Nephron (organoid): ENCODE results near the gene AHNAK2.

Experiments used
- H3K27ac Mint-ChIP-seq, 3 experiments: 2 replicates each; pipeline ENCODE4 v1.8.0; 2020; ENCODE audit warnings: mixed read lengths in 3 of 3, mild to moderate bottlenecking in 2 of 3, moderate library complexity in 1 of 3
- H3K27me3 Mint-ChIP-seq: 2 replicates; pipeline ENCODE4 v1.8.0; 2021; ENCODE audit warnings: low read depth, mild to moderate bottlenecking, moderate library complexity, mixed read lengths
- H3K36me3 Mint-ChIP-seq: 2 replicates; pipeline ENCODE4 v1.8.0; 2020; ENCODE audit warnings: low read depth, mixed read lengths
- H3K4me1 Mint-ChIP-seq: 2 replicates; pipeline ENCODE4 v1.8.0; 2020; ENCODE audit warnings: mixed read lengths
- H3K4me3 Mint-ChIP-seq, 3 experiments: 2 replicates each; pipeline ENCODE4 v1.8.0; 2020; ENCODE audit warnings: mild to moderate bottlenecking in 3 of 3, mixed read lengths in 3 of 3, moderate library complexity in 2 of 3
- H3K9me3 Mint-ChIP-seq: 2 replicates; pipeline ENCODE4 v1.8.0; 2020; ENCODE audit warnings: mixed read lengths
- CTCF ChIP-seq, 3 experiments: fragments of 200-600 bp; sonication (generic); IDR thresholded peaks; one replicate each; pipeline ENCODE4 v1.5.0; 2021; ENCODE audit warnings: antibody characterized with exemption in 3 of 3; ENCODE audit not compliant: unreplicated experiment in 3 of 3

Gene AHNAK2

DNA sequence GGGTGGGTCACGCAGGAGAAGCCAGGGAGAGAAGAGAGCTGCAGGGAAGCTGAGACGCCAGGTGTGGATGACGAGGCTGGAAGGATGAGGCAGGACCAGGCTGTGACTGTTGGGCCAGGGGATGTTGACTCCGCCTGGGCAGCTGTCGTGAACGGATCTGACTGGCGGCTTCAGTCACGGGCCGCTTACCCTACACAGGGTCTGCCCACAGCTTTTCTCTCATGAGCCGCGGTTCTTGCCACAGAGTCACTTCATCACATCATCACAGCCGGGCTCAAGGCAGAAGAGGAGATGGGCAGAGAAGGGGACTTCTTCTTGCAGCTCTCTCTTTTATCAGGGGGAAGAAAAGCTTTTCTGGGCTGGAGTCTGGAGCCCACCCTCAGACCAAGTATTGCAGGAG lies 15.1 kb upstream of the AHNAK2 start:
- peaks cover 28% of the 10 kb centered on the region for H3K36me3 Mint-ChIP-seq
- peaks cover 2% of the 10 kb centered on the region for H3K27me3 Mint-ChIP-seq
- TF ChIP-seq CTCF (IDR thresholded peaks at IDR 0.05; ENCODE audit: unreplicated experiment in 3 of 3), result no peak
- H3K4me3 Mint-ChIP-seq, result no peak overlapping the region
- H3K27ac Mint-ChIP-seq, result no peak overlapping the region
- H3K9me3 Mint-ChIP-seq, result no peaks in the 10 kb centered on the region
- peaks cover 25% of the 10 kb centered on the region for H3K4me1 Mint-ChIP-seq

GRCh38 chr14:104992501-104992900 lies 14.3 kb upstream of the AHNAK2 start:
- TF ChIP-seq CTCF (IDR thresholded peaks at IDR 0.05; ENCODE audit: unreplicated experiment in 3 of 3), result no peak
- H3K9me3 Mint-ChIP-seq, result no peaks in the 10 kb centered on the region
- H3K4me3 Mint-ChIP-seq, result no peak overlapping the region
- H3K4me1 Mint-ChIP-seq, result peaks cover 25% of the 10 kb centered on the region
- no peak overlapping the region for H3K27ac Mint-ChIP-seq
- H3K27me3 Mint-ChIP-seq, result peaks cover 3% of the 10 kb centered on the region
- peaks cover 28% of the 10 kb centered on the region for H3K36me3 Mint-ChIP-seq

DNA sequence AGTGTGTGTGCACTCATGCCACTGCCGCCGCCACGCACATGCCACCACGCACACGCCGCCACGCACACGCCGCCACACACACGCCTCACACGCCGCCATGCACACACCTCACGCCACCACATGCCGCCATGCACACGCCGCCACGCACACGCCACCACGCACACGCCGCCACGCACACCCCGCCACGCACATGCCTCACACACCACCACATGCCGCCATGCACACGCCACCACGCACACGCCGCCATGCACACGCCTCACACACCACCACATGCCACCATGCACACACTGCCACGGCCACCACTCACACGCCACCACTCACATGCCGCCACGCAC lies 13.7 kb upstream of the AHNAK2 start:
- peaks cover 3% of the 10 kb centered on the region for H3K27me3 Mint-ChIP-seq
- peaks cover 23% of the 10 kb centered on the region for H3K36me3 Mint-ChIP-seq
- TF ChIP-seq CTCF (IDR thresholded peaks at IDR 0.05; ENCODE audit: unreplicated experiment in 3 of 3), result no peak
- H3K4me3 Mint-ChIP-seq, result peak overlapping the region in 1 of 3 experiments; percentile 61
- H3K4me1 Mint-ChIP-seq, result peaks cover 27% of the 10 kb centered on the region
- no peaks in the 10 kb centered on the region for H3K9me3 Mint-ChIP-seq
- H3K27ac Mint-ChIP-seq, result peak overlapping the region in 1 of 3 experiments; percentile 57

DNA sequence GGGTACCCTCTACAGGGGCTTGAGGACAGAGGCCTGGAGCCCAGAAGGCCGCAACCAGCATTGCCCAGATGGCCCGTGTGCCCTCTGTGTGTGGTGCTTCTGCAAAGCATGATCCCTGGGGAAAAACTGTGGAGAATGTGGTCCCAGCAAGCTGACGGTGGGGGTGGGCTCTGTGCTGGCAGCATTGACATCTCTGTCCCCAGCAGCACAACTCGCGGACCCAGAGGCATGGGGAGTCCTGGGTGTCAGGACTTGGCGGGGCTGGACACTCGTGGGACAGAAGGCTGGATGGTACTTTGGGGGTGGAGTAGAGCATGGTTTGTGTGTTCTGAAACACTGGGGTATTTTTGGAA lies 11.8 kb upstream of the AHNAK2 start:
- Mint-ChIP-seq H3K27me3 (peaks cover 3% of the 10 kb centered on the region), H3K36me3 (peaks cover 23% of the 10 kb centered on the region), H3K4me3 (no peak overlapping the region), H3K9me3 (no peaks in the 10 kb centered on the region), H3K27ac (no peak overlapping the region), H3K4me1 (peaks cover 27% of the 10 kb centered on the region)
- no peak for TF ChIP-seq CTCF (IDR thresholded peaks at IDR 0.05; ENCODE audit: unreplicated experiment in 3 of 3)

DNA sequence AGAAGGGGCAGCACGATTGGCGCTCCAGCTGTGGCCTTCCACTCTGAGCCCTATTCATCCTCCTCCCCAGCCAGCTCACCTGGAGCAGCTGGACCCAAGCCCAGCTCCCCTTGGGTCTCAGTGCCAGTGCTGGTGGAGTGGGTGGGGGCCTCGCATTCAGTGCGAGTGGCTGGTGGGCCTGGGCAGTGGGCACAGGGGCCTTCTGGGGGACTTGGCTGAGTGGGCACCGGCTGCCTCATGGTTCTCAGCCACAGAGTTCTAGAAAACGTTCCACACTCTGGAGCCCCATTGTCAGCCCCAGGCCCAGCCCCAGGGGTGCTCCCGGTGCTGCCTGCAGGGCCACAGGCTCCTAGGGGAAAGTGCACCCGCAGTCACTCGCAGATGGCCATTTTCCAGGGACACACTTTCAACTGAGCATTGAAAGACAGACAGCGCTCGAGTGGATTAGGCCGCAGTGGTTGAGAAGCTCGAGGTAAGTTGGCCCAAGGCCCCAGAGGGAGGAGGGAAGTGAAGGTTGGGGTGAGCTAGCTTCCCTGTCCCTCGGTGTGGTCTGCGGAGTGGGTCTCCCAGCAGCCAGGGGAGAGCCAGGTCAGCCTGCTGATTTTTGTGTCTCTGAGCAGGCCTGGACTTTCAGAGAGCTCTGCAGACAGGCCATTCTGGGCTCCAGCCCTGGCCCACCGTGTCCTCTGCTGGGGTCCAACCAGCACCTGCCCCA lies 11.2 kb upstream of the AHNAK2 start:
- Mint-ChIP-seq H3K27ac (no peak overlapping the region), H3K9me3 (no peaks in the 10 kb centered on the region), H3K4me1 (peaks cover 24% of the 10 kb centered on the region), H3K27me3 (peaks cover 3% of the 10 kb centered on the region), H3K4me3 (no peak overlapping the region), H3K36me3 (peaks cover 23% of the 10 kb centered on the region)
- no peak for TF ChIP-seq CTCF (IDR thresholded peaks at IDR 0.05; ENCODE audit: unreplicated experiment in 3 of 3)

DNA sequence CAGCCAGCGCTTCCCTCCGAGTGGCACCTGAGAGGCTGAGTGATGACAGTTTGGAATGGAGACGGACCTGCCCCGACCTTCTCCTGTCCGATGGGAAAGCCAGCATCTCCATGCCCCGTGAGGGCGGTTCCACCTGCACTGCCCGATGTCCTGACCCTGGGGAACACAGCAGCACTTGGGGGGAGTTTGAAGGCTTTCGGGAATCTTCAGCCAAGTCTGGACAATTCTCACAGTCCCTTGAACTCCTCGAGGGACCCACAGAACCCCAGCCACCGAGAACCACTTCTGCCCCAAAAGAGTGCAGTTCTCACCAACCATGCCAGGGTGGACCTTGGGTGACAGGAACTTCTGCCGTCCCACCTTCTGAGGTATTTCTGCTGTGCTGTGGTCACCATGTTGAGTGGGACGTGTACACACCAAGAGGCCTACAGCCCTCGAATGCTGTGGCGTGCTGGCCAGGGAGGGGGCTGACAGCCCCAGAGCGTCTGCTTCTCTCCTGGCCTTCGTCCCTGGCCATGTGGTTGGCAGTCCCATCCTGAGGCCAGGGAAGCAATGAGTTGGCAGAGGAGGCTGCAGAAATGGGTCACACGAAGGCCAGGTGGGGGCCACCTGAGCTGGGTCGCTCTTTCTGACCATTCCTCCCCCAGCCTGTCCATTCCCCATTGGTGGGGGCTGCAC lies 8.5 kb upstream of the AHNAK2 start:
- Mint-ChIP-seq H3K4me3 (peak overlapping the region; percentile 74 to 85 (median 82)), H3K27ac (peak overlapping the region in 1 of 3 experiments; percentile 15), H3K4me1 (peaks cover 17% of the 10 kb centered on the region), H3K9me3 (no peaks in the 10 kb centered on the region), H3K36me3 (no peaks in the 10 kb centered on the region), H3K27me3 (peaks cover 3% of the 10 kb centered on the region)
- no peak for TF ChIP-seq CTCF (IDR thresholded peaks at IDR 0.05; ENCODE audit: unreplicated experiment in 3 of 3)
